ENCODE measurements around the gene ODAD3. TPM values are rescaled to one million over a fixed set of nuclear protein-coding genes. Genes with fewer than 3 reads are reported as not detected.
"Not testable (repeated sequence)": the region's sequence is repeated elsewhere in the genome, so short reads cannot be mapped to it uniquely, and the experiment has no call there.

The ODAD3 gene
- total RNA-seq, 1 experiment from 2014 or later: 1.9 TPM

GRCh38 chr19:11435833-11436313, 952 bp upstream of the ODAD3 start:
- TSS peak; percentile 94 for BruUV-seq (replicated peaks)
- Histone ChIP-seq H3K36me3 (ENCODE audit: control insufficient read depth, insufficient read depth, low read length) (no peaks in the 10 kb centered on the region; the same call in 1 of the 2 replicates), H3K4me1 (ENCODE audit: control insufficient read depth, insufficient read depth, low read length) (peaks cover 9% of the 10 kb centered on the region), H3K27ac (ENCODE audit: low read length) (peak overlapping the region; percentile 87), H3K27me3 (ENCODE audit: control insufficient read depth, insufficient read depth, low read length) (no peaks in the 10 kb centered on the region), H3K9me3 (ENCODE audit: control insufficient read depth, insufficient read depth, low read depth, low read length) (no peaks in the 10 kb centered on the region), H3K4me3 (ENCODE audit: low read depth in 2 of 2, low read length in 2 of 2) (peak overlapping the region; percentile 89 to 91)
- DNase-seq (ENCODE audit: low read depth, low spot score) (no peak), ATAC-seq (0 out of 2 replicates have a peak, but pooled peaks have one; percentile 4)
- in situ Hi-C loops (cut with HindIII; ENCODE audit: low pct_unique_long_range_greater_than_20kb, low sequenced_read_pairs): no loop called here
- intact Hi-C loops (cut with micrococcal nuclease; ENCODE audit: unreplicated experiment): no loop called here
- ChIA-PET CTCF (interaction anchor here (0.6 to 0.9 kb wide), 3 partner anchors 16 to 210 kb away, joined by 3 to 11 read pairs (median 6); no protein-coding TSS in a partner anchor), POLR2A (interaction anchor here (0.6 kb wide), 1 partner anchor 223 kb away, joined by 5 read pairs; no protein-coding TSS in a partner anchor)
- TF ChIP-seq REST (IDR thresholded peaks at IDR 0.05; ENCODE audit: insufficient read depth in 1 of 2, low read depth in 2 of 2, low read length in 1 of 2) (no peak), SIN3A (IDR thresholded peaks at IDR 0.05; ENCODE audit: borderline replicate concordance, insufficient read depth, low read depth, low read length) (no peak), TCF7L2 (IDR thresholded peaks at IDR 0.05; ENCODE audit: low read depth, low read length) (no peak), POLR2AphosphoS5 (IDR thresholded peaks at IDR 0.05; ENCODE audit: low read depth, low read length) (no peak), CTCF (IDR thresholded peaks at IDR 0.05) (no peak)

GRCh38 chr19:11434703-11435056, 241 bp downstream of the ODAD3 start:
- ChIA-PET POLR2A (interaction anchor here (0.5 kb wide), 1 partner anchor 29 kb away, joined by 4 read pairs; no protein-coding TSS in a partner anchor), CTCF (interaction anchor here (0.9 kb wide), 1 partner anchor 18 kb away, joined by 3 read pairs; no protein-coding TSS in a partner anchor)
- Histone ChIP-seq H3K27ac (ENCODE audit: low read length) (peak overlapping the region; percentile 82), H3K4me3 (ENCODE audit: low read depth in 2 of 2, low read length in 2 of 2) (peak overlapping the region; percentile 89 to 91), H3K4me1 (ENCODE audit: control insufficient read depth, insufficient read depth, low read length) (peaks cover 9% of the 10 kb centered on the region), H3K36me3 (ENCODE audit: control insufficient read depth, insufficient read depth, low read length) (no peaks in the 10 kb centered on the region; the same call in 1 of the 2 replicates), H3K9me3 (ENCODE audit: control insufficient read depth, insufficient read depth, low read depth, low read length) (no peaks in the 10 kb centered on the region), H3K27me3 (ENCODE audit: control insufficient read depth, insufficient read depth, low read length) (no peaks in the 10 kb centered on the region)
- TF ChIP-seq CTCF (IDR thresholded peaks at IDR 0.05): no peak
- no peak for TF ChIP-seq POLR2AphosphoS5 (IDR thresholded peaks at IDR 0.05; ENCODE audit: low read depth, low read length)
- TF ChIP-seq REST (IDR thresholded peaks at IDR 0.05; ENCODE audit: insufficient read depth in 1 of 2, low read depth in 2 of 2, low read length in 1 of 2): no peak
- no peak for TF ChIP-seq SIN3A (IDR thresholded peaks at IDR 0.05; ENCODE audit: borderline replicate concordance, insufficient read depth, low read depth, low read length)
- no peak for TF ChIP-seq TCF7L2 (IDR thresholded peaks at IDR 0.05; ENCODE audit: low read depth, low read length)
- no TSS peak for BruUV-seq (replicated peaks)
- intact Hi-C loops (cut with micrococcal nuclease; ENCODE audit: unreplicated experiment): no loop called here
- DNase-seq (ENCODE audit: low read depth, low spot score) (no peak), ATAC-seq (peak; percentile 44)
- in situ Hi-C loops (cut with HindIII; ENCODE audit: low pct_unique_long_range_greater_than_20kb, low sequenced_read_pairs): no loop called here

- POLR2A ChIA-PET: not testable (repeated sequence)
Measured at GRCh38 chr19:11433526-11433925, 1.4 kb downstream of the ODAD3 start.

More at GRCh38 chr19:11433526-11433925, 1.4 kb downstream of the ODAD3 start:
- H3K4me1 ChIP-seq (ENCODE audit: control insufficient read depth, insufficient read depth, low read length); BruUV-seq (replicated peaks); H3K9me3 ChIP-seq (ENCODE audit: control insufficient read depth, insufficient read depth, low read depth, low read length); intact Hi-C loops (cut with micrococcal nuclease; ENCODE audit: unreplicated experiment); H3K27ac ChIP-seq (ENCODE audit: low read length); CTCF ChIA-PET; ATAC-seq; H3K4me3 ChIP-seq (ENCODE audit: low read depth in 2 of 2, low read length in 2 of 2); DNase-seq (ENCODE audit: low read depth, low spot score); H3K36me3 ChIP-seq (ENCODE audit: control insufficient read depth, insufficient read depth, low read length); H3K27me3 ChIP-seq (ENCODE audit: control insufficient read depth, insufficient read depth, low read length); in situ Hi-C loops (cut with HindIII; ENCODE audit: low pct_unique_long_range_greater_than_20kb, low sequenced_read_pairs): not testable (repeated sequence)
